Parathyroid adenoma (tissue), 2 donors: ENCODE results near the gene D2HGDH.

ENCODE experiments used
- H2AFZ ChIP-seq: fragments of 300-600 bp; sonication (generic); one replicate; pipeline ENCODE4 v1.7.0; 2017; ENCODE audit warnings: antibody characterized with exemption, mild to moderate bottlenecking
- H3K27ac ChIP-seq: fragments of 300-600 bp; sonication (generic); one replicate; pipeline ENCODE4 v1.7.0; 2017
- H3K27me3 ChIP-seq: fragments of 300-600 bp; sonication (generic); one replicate; pipeline ENCODE4 v1.7.0; 2017; ENCODE audit warnings: low read length; ENCODE audit not compliant: control insufficient read depth, insufficient read depth
- H3K36me3 ChIP-seq: fragments of 300-600 bp; sonication (generic); one replicate; pipeline ENCODE4 v1.7.0; 2017; ENCODE audit warnings: low read length; ENCODE audit not compliant: control insufficient read depth, insufficient read depth
- H3K4me1 ChIP-seq: fragments of 300-600 bp; sonication (generic); one replicate; pipeline ENCODE4 v1.7.0; 2017; ENCODE audit warnings: control low read depth
- H3K4me2 ChIP-seq: fragments of 300-600 bp; sonication (generic); one replicate; pipeline ENCODE4 v1.7.0; 2017; ENCODE audit warnings: low read length
- H3K4me3 ChIP-seq: fragments of 300-600 bp; sonication (generic); one replicate; pipeline ENCODE4 v1.7.0; 2017; ENCODE audit warnings: low read depth, low read length
- H3K79me2 ChIP-seq: fragments of 300-600 bp; sonication (generic); one replicate; pipeline ENCODE4 v1.7.0; 2017; ENCODE audit warnings: control low read depth
- H3K9ac ChIP-seq: fragments of 300-600 bp; sonication (generic); one replicate; pipeline ENCODE4 v1.7.0; 2017; ENCODE audit warnings: mild to moderate bottlenecking
- H3K9me3 ChIP-seq: fragments of 300-600 bp; sonication (generic); one replicate; pipeline ENCODE4 v1.7.0; 2017; ENCODE audit warnings: low read length; ENCODE audit not compliant: control insufficient read depth
- CTCF ChIP-seq: fragments of 300-600 bp; sonication (generic); IDR thresholded peaks from one replicate; pipeline ENCODE4 v1.7.0; 2017; ENCODE audit warnings: antibody characterized with exemption, mild to moderate bottlenecking
- donor health status: primary hyperparathyroidism.

Gene D2HGDH

GRCh38 chr2:241814393-241814642 is 79.9 kb downstream of the D2HGDH start:
- Histone ChIP-seq H3K9me3 (no peaks in the 10 kb centered on the region), H3K9ac (no peak overlapping the region), H2AFZ (no peak overlapping the region), H3K36me3 (no peaks in the 10 kb centered on the region), H3K27ac (no peak overlapping the region), H3K4me1 (no peaks in the 10 kb centered on the region), H3K79me2 (no peaks in the 10 kb centered on the region), H3K4me2 (no peak overlapping the region), H3K4me3 (no peak overlapping the region), H3K27me3 (no peaks in the 10 kb centered on the region)
- TF ChIP-seq CTCF, result no peak

DNA sequence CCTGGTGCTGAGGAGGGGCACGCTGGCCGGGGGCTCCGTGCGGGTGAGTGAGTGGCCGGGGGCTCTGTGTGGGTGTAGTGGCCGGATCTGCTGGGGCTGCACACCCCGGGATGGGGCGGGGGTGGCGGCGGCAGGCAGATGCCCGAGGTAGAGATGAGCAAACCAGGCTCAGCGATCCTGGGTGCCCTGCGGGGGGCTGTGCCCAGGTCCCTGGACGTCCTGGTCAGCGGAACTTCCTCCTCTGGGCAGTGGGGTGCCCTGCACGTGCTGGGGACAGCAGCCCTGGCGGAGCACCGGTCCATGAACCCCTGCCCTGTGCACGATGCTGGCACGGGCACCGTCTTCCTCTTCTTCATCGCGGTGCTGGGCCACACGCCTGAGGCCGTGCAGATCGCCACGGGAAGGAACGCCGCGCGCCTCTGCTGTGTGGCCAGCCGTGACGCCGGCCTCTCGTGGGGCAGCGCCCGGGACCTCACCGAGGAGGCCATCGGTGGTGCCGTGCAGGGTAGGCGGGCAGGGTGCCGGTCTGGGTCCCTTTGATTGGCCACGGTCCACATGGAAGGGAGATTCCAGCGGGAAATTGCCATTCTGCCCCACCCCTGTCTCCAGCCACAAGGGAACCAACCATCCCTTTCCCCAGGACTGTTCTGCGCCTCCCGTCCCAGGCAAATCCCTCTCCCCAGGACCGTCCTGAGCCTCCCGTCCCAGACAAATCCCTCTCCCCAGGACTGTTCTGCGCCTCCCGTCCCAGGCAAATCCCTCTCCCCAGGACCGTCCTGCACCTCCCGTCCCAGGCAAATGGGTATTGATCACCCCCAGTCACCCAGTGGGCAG is 80.4 kb downstream of the D2HGDH start:
- no peaks in the 10 kb centered on the region for H3K27me3 ChIP-seq

GRCh38 chr2:241815477-241816430 is 81.3 kb downstream of the D2HGDH start:
- Histone ChIP-seq H3K4me1 (no peaks in the 10 kb centered on the region), H3K4me3 (no peak overlapping the region), H3K79me2 (no peaks in the 10 kb centered on the region), H3K36me3 (no peaks in the 10 kb centered on the region), H3K9me3 (no peaks in the 10 kb centered on the region), H2AFZ (no peak overlapping the region), H3K4me2 (no peak overlapping the region), H3K9ac (no peak overlapping the region), H3K27me3 (no peaks in the 10 kb centered on the region), H3K27ac (no peak overlapping the region)
- no peak for TF ChIP-seq CTCF

More for the DNA sequence above, 80.4 kb downstream of the D2HGDH start:
- no peak for TF ChIP-seq CTCF
- no peak overlapping the region for H3K4me2 ChIP-seq
- no peak overlapping the region for H3K27ac ChIP-seq
- no peaks in the 10 kb centered on the region for H3K79me2 ChIP-seq
- no peak overlapping the region for H3K4me3 ChIP-seq
- H3K9ac ChIP-seq, result no peak overlapping the region
- no peaks in the 10 kb centered on the region for H3K36me3 ChIP-seq
- H2AFZ ChIP-seq, result no peak overlapping the region
- H3K4me1 ChIP-seq, result no peaks in the 10 kb centered on the region
- no peaks in the 10 kb centered on the region for H3K9me3 ChIP-seq

DNA sequence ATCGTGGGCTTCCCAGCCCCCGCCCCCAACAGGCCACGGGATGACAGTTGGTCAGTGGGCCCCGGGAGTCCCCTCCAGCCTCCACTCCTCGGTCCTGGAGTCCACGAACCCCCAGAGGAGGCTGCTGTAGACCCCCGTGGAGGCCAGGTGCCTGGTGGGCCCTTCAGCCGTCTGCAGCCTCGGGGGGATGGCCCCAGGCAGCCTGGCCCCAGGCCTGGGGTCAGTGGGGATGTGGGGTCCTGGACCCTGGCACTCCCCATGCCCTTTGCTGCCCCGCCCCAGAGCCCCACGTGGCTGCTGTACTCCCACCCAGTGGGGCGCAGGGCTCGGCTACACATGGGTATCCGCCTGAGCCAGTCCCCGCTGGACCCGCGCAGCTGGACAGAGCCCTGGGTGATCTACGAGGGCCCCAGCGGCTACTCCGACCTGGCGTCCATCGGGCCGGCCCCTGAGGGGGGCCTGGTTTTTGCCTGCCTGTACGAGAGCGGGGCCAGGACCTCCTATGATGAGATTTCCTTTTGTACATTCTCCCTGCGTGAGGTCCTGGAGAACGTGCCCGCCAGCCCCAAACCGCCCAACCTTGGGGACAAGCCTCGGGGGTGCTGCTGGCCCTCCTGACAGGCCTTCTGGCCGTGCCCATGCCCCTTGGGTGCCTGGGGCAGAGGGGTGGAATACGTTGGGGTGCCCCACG is 82.1 kb downstream of the D2HGDH start:
- Histone ChIP-seq H3K36me3 (no peaks in the 10 kb centered on the region), H3K79me2 (no peaks in the 10 kb centered on the region), H3K27me3 (no peaks in the 10 kb centered on the region), H3K4me2 (no peak overlapping the region), H3K4me3 (no peak overlapping the region), H2AFZ (no peak overlapping the region), H3K9ac (no peak overlapping the region), H3K27ac (no peak overlapping the region), H3K9me3 (no peaks in the 10 kb centered on the region), H3K4me1 (no peaks in the 10 kb centered on the region)
- no peak for TF ChIP-seq CTCF
